K562 (cell line): ENCODE measurements around the gene ADM5.

Source experiments
- CHCHD3 ChIP-seq: fragments of 250-450 bp; sonication (Bioruptor Pico); IDR thresholded peaks from 2 replicates; pipeline ENCODE4 v2.1.2; 2022; ENCODE audit warnings: mild to moderate bottlenecking
- CHD2 ChIP-seq: IDR thresholded peaks from 2 replicates; pipeline ENCODE4 v1.6.1; 2011; ENCODE audit warnings: low read depth, low read length
- CREB1 ChIP-seq, 2 experiments: sonication (generic) in 1 of 2; formaldehyde crosslinking in 1 of 2; IDR thresholded peaks; 2 replicates each; pipeline versions ENCODE4 v1.6.1 to v1.8.0; 2012 to 2022; ENCODE audit warnings: inconsistent platforms in 1 of 2, mild to moderate bottlenecking in 1 of 2, missing genetic modification reagents in 1 of 2, moderate library complexity in 1 of 2
- DACH1 ChIP-seq: fragments of 450-650 bp; IDR thresholded peaks from 2 replicates; pipeline ENCODE4 v1.6.1; 2018; ENCODE audit not compliant: partially characterized antibody
- ELF1 ChIP-seq: fragments of 200-800 bp; sonication (Bioruptor generic); IDR thresholded peaks from 2 replicates; pipeline ENCODE4 v1.6.1; 2016; ENCODE audit warnings: missing genetic modification characterization, missing compliant biosample characterization
- KAT2B ChIP-seq: IDR thresholded peaks from one replicate; pipeline ENCODE4 v1.6.1; 2012; ENCODE audit warnings: low read depth, mild to moderate bottlenecking, control low read depth, inconsistent platforms, low read length, moderate library complexity
- MLLT1 ChIP-seq, 2 experiments: fragments of 450-650 bp; IDR thresholded peaks; 2 replicates each; pipeline ENCODE4 v1.6.1; 2016
- POLR2A ChIP-seq: fragments of 450-650 bp; conservative IDR thresholded peaks from 2 replicates; pipeline ENCODE4 v1.6.1; 2016
- POLR2AphosphoS5 ChIP-seq: IDR thresholded peaks from 2 replicates; pipeline ENCODE4 v1.6.1; 2011; ENCODE audit warnings: mild to moderate bottlenecking, low read depth, low read length, moderate library complexity; ENCODE audit not compliant: control insufficient read depth, insufficient read depth
- RAD21 ChIP-seq, 2 experiments: fragments of 250-450 bp in 1 of 2; fragments of 450-650 bp in 1 of 2; sonication (Bioruptor Pico) in 1 of 2; formaldehyde crosslinking in 1 of 2; IDR thresholded peaks in 1 of 2; conservative IDR thresholded peaks in 1 of 2; 2 replicates each; pipeline versions ENCODE4 v1.4.0 to v1.8.0; 2020 to 2022; ENCODE audit warnings: mild to moderate bottlenecking in 2 of 2, moderate library complexity in 1 of 2
- TAF1 ChIP-seq: IDR thresholded peaks from 2 replicates; pipeline ENCODE4 v1.6.1; 2011; ENCODE audit warnings: mild to moderate bottlenecking, low read length, moderate library complexity; ENCODE audit not compliant: insufficient read depth, control insufficient read depth, severe bottlenecking; ENCODE audit errors: extremely low read depth
- TF ChIP-seq, protein P1 (sequence below): sonication (generic); formaldehyde crosslinking; IDR thresholded peaks from 2 replicates; pipeline ENCODE4 v1.8.1; 2023; ENCODE audit warnings: mild to moderate bottlenecking, missing genetic modification reagents

DNA sequence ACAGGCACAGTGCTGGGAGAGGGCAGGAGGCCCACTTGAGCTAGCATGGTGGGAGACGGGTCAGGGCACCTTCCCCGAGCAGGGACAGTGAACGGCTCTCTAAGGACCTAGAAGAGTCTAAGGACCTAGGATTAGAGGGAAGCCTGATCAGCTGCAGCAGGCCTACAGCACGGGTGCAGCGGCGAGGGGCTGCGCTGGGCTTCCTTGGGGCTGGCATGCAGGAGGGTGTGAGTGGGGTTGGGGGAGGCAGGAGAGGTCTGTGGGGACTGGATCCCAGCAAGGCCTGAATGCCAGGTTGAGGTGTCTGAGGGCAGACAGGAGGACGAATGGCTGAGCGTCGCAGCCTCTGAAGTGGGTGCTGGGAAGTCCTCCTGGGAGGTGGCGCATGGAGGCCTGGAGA, 43.8 kb upstream of the ADM5 start:
- TF ChIP-seq CREB1 (IDR thresholded peaks at IDR 0.05) (no peak), CREB1 (CRISPR knock-in tag; IDR thresholded peaks at IDR 0.05) (no peak), ELF1 (no peak), KAT2B (no peak), DACH1 (no peak), MLLT1 (IDR thresholded peaks at IDR 0.05) (no peak), POLR2A (no peak), POLR2AphosphoS5 (no peak), RAD21 (CRISPR knock-in tag; conservative IDR thresholded peaks at IDR 0.05 in 1 of 2, IDR thresholded peaks at IDR 0.05 in 1 of 2) (no peak), CHD2 (no peak), CHCHD3 (CRISPR knock-in tag) (no peak), TAF1 (no peak)
- TF ChIP-seq, protein P1, sequence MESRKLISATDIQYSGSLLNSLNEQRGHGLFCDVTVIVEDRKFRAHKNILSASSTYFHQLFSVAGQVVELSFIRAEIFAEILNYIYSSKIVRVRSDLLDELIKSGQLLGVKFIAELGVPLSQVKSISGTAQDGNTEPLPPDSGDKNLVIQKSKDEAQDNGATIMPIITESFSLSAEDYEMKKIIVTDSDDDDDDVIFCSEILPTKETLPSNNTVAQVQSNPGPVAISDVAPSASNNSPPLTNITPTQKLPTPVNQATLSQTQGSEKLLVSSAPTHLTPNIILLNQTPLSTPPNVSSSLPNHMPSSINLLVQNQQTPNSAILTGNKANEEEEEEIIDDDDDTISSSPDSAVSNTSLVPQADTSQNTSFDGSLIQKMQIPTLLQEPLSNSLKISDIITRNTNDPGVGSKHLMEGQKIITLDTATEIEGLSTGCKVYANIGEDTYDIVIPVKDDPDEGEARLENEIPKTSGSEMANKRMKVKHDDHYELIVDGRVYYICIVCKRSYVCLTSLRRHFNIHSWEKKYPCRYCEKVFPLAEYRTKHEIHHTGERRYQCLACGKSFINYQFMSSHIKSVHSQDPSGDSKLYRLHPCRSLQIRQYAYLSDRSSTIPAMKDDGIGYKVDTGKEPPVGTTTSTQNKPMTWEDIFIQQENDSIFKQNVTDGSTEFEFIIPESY (CRISPR knock-in tag) = no peak
